GM12801 (cell line): Measurements from ENCODE around the gene SNPH.

Experiments
- CTCF ChIP-seq: IDR thresholded peaks from one replicate; pipeline ENCODE4 v1.5.1; 2011; ENCODE audit warnings: control low read depth; ENCODE audit not compliant: insufficient read length; ENCODE audit errors: extremely low read depth

The SNPH gene

GRCh38 chr20:1296117-1296610, 30.1 kb downstream of the SNPH start:
- TF ChIP-seq CTCF = no peak

- TF ChIP-seq CTCF = no peak
Observed at GRCh38 chr20:1296922-1297321, 30.8 kb downstream of the SNPH start.

GRCh38 chr20:1297486-1297885, 31.4 kb downstream of the SNPH start:
- no peak for TF ChIP-seq CTCF

GRCh38 chr20:1298166-1298565, 32.1 kb downstream of the SNPH start:
- no peak for TF ChIP-seq CTCF

GRCh38 chr20:1298888-1299511, 32.9 kb downstream of the SNPH start:
- TF ChIP-seq CTCF = no peak

- no peak for TF ChIP-seq CTCF
Observed at GRCh38 chr20:1299522-1299921, 33.4 kb downstream of the SNPH start.

GRCh38 chr20:1300083-1300840, 34.2 kb downstream of the SNPH start:
- no peak for TF ChIP-seq CTCF
